ENCODE measurements around the gene KCNH1.

GRCh38 chr1:210738256-210738655 lies 395.7 kb downstream of the KCNH1 start:
- no peak for TF ChIP-seq CTCF (conservative IDR thresholded peaks at IDR 0.05; ENCODE audit: low read depth in 2 of 2)
- TF ChIP-seq EZH2 (IDR thresholded peaks at IDR 0.05; ENCODE audit: low read depth, unreplicated experiment): no peak

Data from GM23338 (cell line).